ENCODE data around the gene TCP1.
"Not testable (repeated sequence)": the region's sequence is repeated elsewhere in the genome, so short reads cannot be mapped to it uniquely, and the experiment has no call there.

The TCP1 gene

GRCh38 chr6:159797554-159797953 is 8.2 kb upstream of the TCP1 start:
- no peak for DNase-seq
- peaks cover 7% of the 10 kb centered on the region for H3K79me1 ChIP-seq (replicated peaks; ENCODE audit: low read length, poor library complexity, severe bottlenecking)
- no peak overlapping the region for H2BK15ac ChIP-seq (ENCODE audit: low read depth, poor library complexity, severe bottlenecking)
- no peak overlapping the region for H2BK120ac ChIP-seq (ENCODE audit: low read depth, low read length)
- H3K4me1 ChIP-seq (ENCODE audit: control insufficient read depth, insufficient read depth, low read depth, low read length) = no peaks in the 10 kb centered on the region
- no peak overlapping the region for H3K18ac ChIP-seq (ENCODE audit: low read depth in 1 of 2, low read length in 2 of 2)
- H2BK5ac ChIP-seq (ENCODE audit: low read depth, low read length, poor library complexity, severe bottlenecking) = no peak overlapping the region
- no peak overlapping the region for H3K23ac ChIP-seq (ENCODE audit: low read length in 2 of 2)
- no peak overlapping the region for H4K8ac ChIP-seq (ENCODE audit: low read length)
- H3K27ac ChIP-seq (ENCODE audit: low read length, poor library complexity, severe bottlenecking) = no peak overlapping the region
- no peak overlapping the region for H3K14ac ChIP-seq (ENCODE audit: low read length in 2 of 2)
- H3K36me3 ChIP-seq (ENCODE audit: control insufficient read depth in 1 of 2, insufficient read depth in 2 of 2, low read depth in 1 of 2, low read length in 2 of 2) = peaks cover 20 to 63% of the 10 kb centered on the region in 2 experiments
- H4K91ac ChIP-seq (ENCODE audit: low read length) = no peak overlapping the region
- H2AFZ ChIP-seq (ENCODE audit: low read depth, low read length) = no peak overlapping the region
- no peaks in the 10 kb centered on the region for H3K9me3 ChIP-seq (ENCODE audit: control insufficient read depth, low read length)
- H3K9ac ChIP-seq (ENCODE audit: low read length) = no peak overlapping the region
- no peak overlapping the region for H3K4me3 ChIP-seq (ENCODE audit: insufficient read depth in 1 of 2, low read depth in 1 of 2, low read length in 2 of 2)
- no peak overlapping the region for H3K4ac ChIP-seq (ENCODE audit: low read depth in 1 of 2, low read length in 2 of 2)
- H3K27me3 ChIP-seq (ENCODE audit: control insufficient read depth in 1 of 2, insufficient read depth in 1 of 2, low read length in 2 of 2) = no peaks in the 10 kb centered on the region
- no peak overlapping the region for H3K4me2 ChIP-seq (ENCODE audit: low read length, poor library complexity, severe bottlenecking)
- H2BK12ac ChIP-seq (ENCODE audit: low read length in 2 of 2) = no peak overlapping the region
- WGBS = 0% methylated on average over 1 of the region's 1 CpG
- no peak overlapping the region for H2AK5ac ChIP-seq (ENCODE audit: low read length, severe bottlenecking)

GRCh38 chr6:159794976-159795375 is 5.6 kb upstream of the TCP1 start:
- H3K23ac ChIP-seq (ENCODE audit: low read length in 2 of 2); H2AFZ ChIP-seq (ENCODE audit: low read depth, low read length); H3K4me1 ChIP-seq (ENCODE audit: control insufficient read depth, insufficient read depth, low read depth, low read length); H3K18ac ChIP-seq (ENCODE audit: low read depth in 1 of 2, low read length in 2 of 2); H3K9ac ChIP-seq (ENCODE audit: low read length); H2BK120ac ChIP-seq (ENCODE audit: low read depth, low read length); H2BK12ac ChIP-seq (ENCODE audit: low read length in 2 of 2); H3K27me3 ChIP-seq (ENCODE audit: control insufficient read depth in 1 of 2, insufficient read depth in 1 of 2, low read length in 2 of 2); H3K9me3 ChIP-seq (ENCODE audit: control insufficient read depth, low read length); H3K79me1 ChIP-seq (replicated peaks; ENCODE audit: low read length, poor library complexity, severe bottlenecking); DNase-seq; H2AK5ac ChIP-seq (ENCODE audit: low read length, severe bottlenecking); H3K4ac ChIP-seq (ENCODE audit: low read depth in 1 of 2, low read length in 2 of 2); H4K91ac ChIP-seq (ENCODE audit: low read length); H3K27ac ChIP-seq (ENCODE audit: low read length, poor library complexity, severe bottlenecking); H3K14ac ChIP-seq (ENCODE audit: low read length in 2 of 2); H2BK15ac ChIP-seq (ENCODE audit: low read depth, poor library complexity, severe bottlenecking); H3K4me2 ChIP-seq (ENCODE audit: low read length, poor library complexity, severe bottlenecking); H3K4me3 ChIP-seq (ENCODE audit: insufficient read depth in 1 of 2, low read depth in 1 of 2, low read length in 2 of 2); H4K8ac ChIP-seq (ENCODE audit: low read length); H2BK5ac ChIP-seq (ENCODE audit: low read depth, low read length, poor library complexity, severe bottlenecking): not testable (repeated sequence)
- peaks cover 14 to 73% of the 10 kb centered on the region in 2 experiments for H3K36me3 ChIP-seq (ENCODE audit: control insufficient read depth in 1 of 2, insufficient read depth in 2 of 2, low read depth in 1 of 2, low read length in 2 of 2)
- WGBS = 96% methylated on average over 6 of the region's 8 CpGs

- Histone ChIP-seq H4K8ac (ENCODE audit: low read length) (no peak overlapping the region), H2BK120ac (ENCODE audit: low read depth, low read length) (no peak overlapping the region), H2BK15ac (ENCODE audit: low read depth, poor library complexity, severe bottlenecking) (no peak overlapping the region), H2BK5ac (ENCODE audit: low read depth, low read length, poor library complexity, severe bottlenecking) (no peak overlapping the region), H3K4ac (ENCODE audit: low read depth in 1 of 2, low read length in 2 of 2) (peak overlapping the region in 1 of 2 experiments; percentile 86), H3K9ac (ENCODE audit: low read length) (peak overlapping the region; percentile 96), H3K27me3 (ENCODE audit: control insufficient read depth in 1 of 2, insufficient read depth in 1 of 2, low read length in 2 of 2) (no peaks in the 10 kb centered on the region), H3K27ac (ENCODE audit: low read length, poor library complexity, severe bottlenecking) (peak overlapping the region; percentile 91), H3K79me1 (replicated peaks; ENCODE audit: low read length, poor library complexity, severe bottlenecking) (peaks cover 3% of the 10 kb centered on the region), H3K14ac (ENCODE audit: low read length in 2 of 2) (peak overlapping the region in 1 of 2 experiments; percentile 11), H3K4me3 (ENCODE audit: insufficient read depth in 1 of 2, low read depth in 1 of 2, low read length in 2 of 2) (peak overlapping the region; percentile 60 to 99), H3K36me3 (ENCODE audit: control insufficient read depth in 1 of 2, insufficient read depth in 2 of 2, low read depth in 1 of 2, low read length in 2 of 2) (peaks cover 8 to 53% of the 10 kb centered on the region in 2 experiments), H4K91ac (ENCODE audit: low read length) (no peak overlapping the region), H2BK12ac (ENCODE audit: low read length in 2 of 2) (no peak overlapping the region), H3K18ac (ENCODE audit: low read depth in 1 of 2, low read length in 2 of 2) (no peak overlapping the region), H3K9me3 (ENCODE audit: control insufficient read depth, low read length) (no peaks in the 10 kb centered on the region), H2AK5ac (ENCODE audit: low read length, severe bottlenecking) (no peak overlapping the region), H3K4me2 (ENCODE audit: low read length, poor library complexity, severe bottlenecking) (peak overlapping the region; percentile 82), H3K23ac (ENCODE audit: low read length in 2 of 2) (peak overlapping the region in 1 of 2 experiments; percentile 9), H3K4me1 (ENCODE audit: control insufficient read depth, insufficient read depth, low read depth, low read length) (peaks cover 11% of the 10 kb centered on the region), H2AFZ (ENCODE audit: low read depth, low read length) (no peak overlapping the region)
- 22% methylated on average over 17 of the region's 18 CpGs for WGBS
- peak; percentile 17 for DNase-seq
Observed at GRCh38 chr6:159790956-159791598, 1.7 kb upstream of the TCP1 start.

- H2BK15ac ChIP-seq (ENCODE audit: low read depth, poor library complexity, severe bottlenecking) = peak within 1 kb of the TSS; percentile 40
- peak within 1 kb of the TSS; percentile 81 to 96 for H3K4ac ChIP-seq (ENCODE audit: low read depth in 1 of 2, low read length in 2 of 2)
- H3K18ac ChIP-seq (ENCODE audit: low read depth in 1 of 2, low read length in 2 of 2) = peak within 1 kb of the TSS; percentile 68 to 99
- DNase-seq = peak; percentile 99
- peaks cover 11% of the 10 kb centered on the region for H3K4me1 ChIP-seq (ENCODE audit: control insufficient read depth, insufficient read depth, low read depth, low read length)
- peak within 1 kb of the TSS; percentile 96 for H3K9ac ChIP-seq (ENCODE audit: low read length)
- H3K27me3 ChIP-seq (ENCODE audit: control insufficient read depth in 1 of 2, insufficient read depth in 1 of 2, low read length in 2 of 2) = no peaks in the 10 kb centered on the region
- H3K9me3 ChIP-seq (ENCODE audit: control insufficient read depth, low read length) = no peaks in the 10 kb centered on the region
- H3K36me3 ChIP-seq (ENCODE audit: control insufficient read depth in 1 of 2, insufficient read depth in 2 of 2, low read depth in 1 of 2, low read length in 2 of 2) = peaks cover 3 to 54% of the 10 kb centered on the region in 2 experiments
- H2BK5ac ChIP-seq (ENCODE audit: low read depth, low read length, poor library complexity, severe bottlenecking) = peak within 1 kb of the TSS; percentile 89
- no peak within 1 kb of the TSS for H2BK120ac ChIP-seq (ENCODE audit: low read depth, low read length)
- H3K4me2 ChIP-seq (ENCODE audit: low read length, poor library complexity, severe bottlenecking) = peak within 1 kb of the TSS; percentile 97
- H4K91ac ChIP-seq (ENCODE audit: low read length) = peak within 1 kb of the TSS; percentile 91
- no peak within 1 kb of the TSS for H2BK12ac ChIP-seq (ENCODE audit: low read length in 2 of 2)
- H4K8ac ChIP-seq (ENCODE audit: low read length) = peak within 1 kb of the TSS; percentile 98
- peak within 1 kb of the TSS; percentile 99 for H3K4me3 ChIP-seq (ENCODE audit: insufficient read depth in 1 of 2, low read depth in 1 of 2, low read length in 2 of 2)
- H3K27ac ChIP-seq (ENCODE audit: low read length, poor library complexity, severe bottlenecking) = peak within 1 kb of the TSS; percentile 91
- WGBS = under 1% methylated on average over 56 of the region's 56 CpGs
- H3K14ac ChIP-seq (ENCODE audit: low read length in 2 of 2) = peak within 1 kb of the TSS; percentile 68 to 100
- H2AK5ac ChIP-seq (ENCODE audit: low read length, severe bottlenecking) = peak within 1 kb of the TSS; percentile 91
- peaks cover 3% of the 10 kb centered on the region for H3K79me1 ChIP-seq (replicated peaks; ENCODE audit: low read length, poor library complexity, severe bottlenecking)
- H2AFZ ChIP-seq (ENCODE audit: low read depth, low read length) = peak within 1 kb of the TSS; percentile 95
- peak within 1 kb of the TSS in 1 of 2 experiments; percentile 99 for H3K23ac ChIP-seq (ENCODE audit: low read length in 2 of 2)
Observed at GRCh38 chr6:159790149-159790955, 950 bp upstream of the TCP1 start, which contains the start of gene MRPL18. TSS of gene MRPL18 (plus strand) at chr6:159790467. CDS start at chr6:159790588, 121 bp downstream.

All from mesenchymal stem cell (in vitro differentiated cells and primary cell).